NCI-H1048 (cell line): ENCODE data around the gene SPRR1B.
"Not testable (repeated sequence)": the region's sequence is repeated elsewhere in the genome, so short reads cannot be mapped to it uniquely, and the experiment has no call there.

ENCODE experiments used
- DNase-seq: peaks from one replicate; lab custom pipeline; 2025; lab: John Stamatoyannopoulos, UW

The SPRR1B gene

DNA sequence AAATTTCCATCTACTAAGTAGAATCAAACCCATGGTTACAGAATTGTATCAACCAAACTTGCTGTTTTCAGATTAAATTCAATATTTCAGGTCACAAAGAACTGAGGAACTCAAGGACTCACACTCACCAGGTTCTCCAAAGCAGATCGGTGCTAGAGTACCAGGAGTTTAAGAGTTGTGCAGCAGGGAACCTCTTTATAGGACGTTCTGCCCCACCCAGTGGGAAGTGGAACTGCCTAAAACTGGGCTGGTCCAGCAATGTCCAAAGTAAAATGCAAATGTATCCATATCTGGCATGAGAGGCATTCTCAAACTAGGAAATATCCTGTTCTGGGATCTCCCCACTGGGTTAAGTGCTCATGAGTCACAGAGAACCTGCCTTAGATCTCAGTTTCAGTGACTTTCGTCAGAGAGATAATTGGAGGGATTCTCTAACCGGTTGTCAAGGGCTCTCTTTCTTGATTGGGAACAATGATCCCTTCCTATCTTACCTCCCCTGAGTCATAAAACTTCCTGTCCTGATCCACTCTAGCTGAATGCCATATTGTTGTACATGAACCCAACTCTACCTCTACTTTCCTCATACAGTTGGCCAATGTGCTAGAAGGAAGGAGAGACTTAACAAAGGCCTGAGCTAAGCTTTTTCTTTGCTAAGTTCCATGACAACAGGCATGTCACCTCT is 10.1 kb downstream of the SPRR1B start, which contains the start of gene SPRR2D:
Gene SPRR2D, minus strand, starts transcription at position 171 of the 682 bp plus-strand sequence. CDS start 774 bp downstream, outside the sequence.
- DNase-seq, result no peak

DNA sequence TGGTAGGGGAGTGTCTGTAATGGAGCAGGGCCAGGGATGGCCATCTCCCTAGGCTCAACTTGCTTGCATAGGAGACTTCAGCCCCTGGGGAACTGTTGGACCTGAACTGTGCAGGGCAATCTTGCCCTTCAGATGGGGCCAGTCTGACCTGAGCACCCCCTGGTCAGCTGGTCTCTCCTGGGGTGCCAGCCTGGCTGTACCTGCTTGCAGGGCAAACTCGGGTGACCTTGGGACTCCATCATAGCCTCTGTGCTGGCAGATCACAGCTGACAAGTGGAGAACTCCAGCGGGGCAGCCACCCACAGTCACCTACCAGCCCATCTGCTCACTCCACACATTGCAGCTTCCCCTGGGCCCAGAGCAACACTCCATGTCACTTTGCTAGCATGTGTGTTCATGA is 18.2 kb downstream of the SPRR1B start:
- no peak for DNase-seq

DNA sequence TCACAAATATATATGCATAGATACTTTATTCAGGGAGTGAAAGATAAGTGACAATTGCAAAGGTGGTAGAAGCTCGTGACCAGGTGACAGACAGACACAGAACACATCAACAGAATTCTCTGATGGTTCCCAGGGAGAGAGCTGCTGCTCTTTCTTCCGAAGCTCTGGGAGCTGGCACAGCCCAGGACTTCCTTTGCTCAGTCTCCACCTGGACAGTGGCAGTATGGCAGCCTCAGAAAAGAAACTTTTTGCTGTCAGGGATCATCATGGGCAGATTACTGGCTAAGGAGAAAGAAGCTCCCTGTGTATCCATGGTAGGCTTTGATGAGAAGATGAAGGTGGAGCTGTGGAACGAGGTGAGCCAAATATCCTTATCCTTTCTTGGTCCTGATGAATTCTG is 25.1 kb downstream of the SPRR1B start:
- DNase-seq, result not testable (repeated sequence)

DNA sequence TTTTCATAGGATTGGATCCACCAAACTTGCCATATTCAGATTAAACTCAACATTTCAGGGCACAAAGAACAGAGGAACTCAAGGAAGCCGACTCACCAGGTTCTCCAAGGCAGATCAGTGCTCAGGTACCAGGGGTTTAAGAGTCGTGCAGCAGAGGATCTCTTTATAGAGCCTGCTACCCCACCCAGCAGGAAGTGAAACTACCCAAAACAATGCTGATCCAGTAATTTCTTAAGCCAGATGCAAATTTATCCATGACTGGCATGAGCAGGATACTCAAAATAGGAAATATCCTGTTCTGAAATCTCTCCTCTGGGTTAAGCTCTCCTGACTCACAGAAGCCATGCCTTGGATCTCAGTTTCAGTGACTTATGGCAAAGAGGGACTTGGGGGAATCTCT is 26.4 kb downstream of the SPRR1B start, which contains the start of gene SPRR2A:
Gene SPRR2A, minus strand, starts transcription at position 138 of the 400 bp plus-strand sequence. CDS start 777 bp downstream, outside the sequence.
- peak; percentile 37 for DNase-seq

DNA sequence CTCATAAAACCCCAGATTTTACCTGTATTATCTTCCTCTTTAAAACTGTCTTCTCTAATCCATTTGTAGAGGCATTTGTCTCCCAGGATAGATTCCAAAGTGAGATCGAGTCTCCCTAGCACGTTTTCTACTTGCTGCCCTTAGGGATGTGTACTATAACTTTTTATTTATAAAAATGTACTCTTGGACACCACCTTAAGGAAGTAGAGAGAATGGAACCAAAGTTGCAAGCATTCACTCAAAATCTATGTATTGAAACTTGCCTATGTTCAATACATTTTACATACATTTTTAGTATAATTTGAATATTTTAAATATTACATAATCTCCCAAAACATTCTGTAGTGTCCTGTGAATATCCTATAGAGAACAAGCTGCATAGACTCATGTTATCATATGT is 27.2 kb downstream of the SPRR1B start:
- no peak for DNase-seq

DNA sequence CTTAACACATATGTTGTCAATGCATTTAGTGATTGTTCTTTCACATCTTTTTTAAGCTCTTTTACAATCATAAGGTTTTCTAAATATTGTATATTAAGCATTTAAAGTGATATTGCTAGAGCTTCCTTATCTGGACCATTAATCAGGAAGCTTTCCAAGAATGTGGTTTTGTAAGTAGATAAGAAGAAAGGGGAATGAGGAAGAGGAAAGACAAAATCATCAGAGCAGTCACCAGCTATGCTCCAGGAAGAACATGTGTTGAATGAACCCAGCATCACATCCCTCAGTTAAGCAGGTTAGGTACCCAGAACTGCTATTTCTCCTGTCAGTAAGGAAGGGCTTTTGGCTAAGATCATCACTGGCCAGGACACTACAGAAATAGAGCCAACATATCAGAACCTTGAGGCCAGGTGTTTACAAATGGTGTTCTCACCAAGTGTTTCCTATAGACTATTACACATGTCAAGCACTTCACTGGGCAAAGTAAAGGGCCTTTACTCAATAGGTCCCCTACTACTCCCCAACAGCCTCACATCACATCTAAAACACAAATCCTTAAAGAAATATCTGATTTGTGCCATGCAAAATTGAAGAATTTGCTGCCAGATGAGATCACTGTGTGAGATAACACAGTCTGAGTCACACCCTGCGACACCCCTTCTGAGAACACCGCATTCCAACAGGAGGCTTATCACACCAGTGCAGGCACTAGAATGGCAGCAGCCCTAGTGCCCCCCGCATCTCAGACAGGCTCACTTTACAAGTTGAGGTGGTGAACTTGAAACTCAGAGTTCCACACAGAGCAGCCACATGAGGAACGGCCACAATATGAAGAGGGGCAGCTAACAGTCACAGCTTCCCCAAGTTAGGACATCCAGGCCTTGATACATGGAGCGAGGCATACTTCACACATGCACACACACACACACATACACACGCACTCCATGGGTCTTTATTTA is 28.1 kb downstream of the SPRR1B start:
- DNase-seq, result no peak

DNA sequence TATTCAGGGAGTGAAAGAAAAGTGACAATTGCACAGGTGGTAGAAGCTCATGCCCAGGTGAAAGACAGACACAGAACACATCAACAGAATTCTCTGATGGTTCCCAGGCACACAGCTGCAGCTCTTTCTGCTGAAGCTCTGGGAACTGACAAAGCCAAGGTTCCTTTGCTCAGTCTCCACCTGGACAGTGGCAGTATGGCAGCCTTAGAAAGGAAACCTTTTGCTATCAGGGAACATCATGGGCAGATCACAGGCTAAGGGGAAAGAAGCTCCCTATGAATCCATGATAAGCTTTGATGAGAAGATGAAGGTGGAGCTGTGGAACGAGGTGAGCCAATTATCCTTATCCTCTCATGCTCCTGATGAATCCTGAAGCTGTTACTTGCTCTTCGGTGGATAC is 39.2 kb downstream of the SPRR1B start:
- no peak for DNase-seq

DNA sequence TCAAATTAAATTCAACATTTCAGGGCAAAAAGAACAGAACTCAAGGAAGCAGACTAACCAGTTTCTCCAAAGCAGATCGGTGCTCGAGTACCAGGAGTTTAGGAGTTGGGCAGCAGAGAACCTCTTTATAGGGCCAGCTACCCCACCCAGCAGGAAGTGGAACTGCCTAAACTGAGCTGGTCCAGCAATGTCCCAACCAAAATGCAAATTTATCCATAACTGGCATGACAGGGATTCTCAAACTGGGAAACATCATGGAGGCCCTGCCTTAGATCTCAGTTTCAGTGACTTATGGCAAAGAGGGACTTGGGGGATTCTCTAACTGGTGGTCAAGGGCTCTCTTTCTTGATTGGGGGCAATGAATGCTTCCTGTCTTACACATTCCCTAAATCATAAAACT is 40.5 kb downstream of the SPRR1B start, which contains the start of gene SPRR2B:
Gene SPRR2B, minus strand, starts transcription at position 101 of the 400 bp plus-strand sequence. CDS start 772 bp downstream, outside the sequence.
- no peak for DNase-seq

DNA sequence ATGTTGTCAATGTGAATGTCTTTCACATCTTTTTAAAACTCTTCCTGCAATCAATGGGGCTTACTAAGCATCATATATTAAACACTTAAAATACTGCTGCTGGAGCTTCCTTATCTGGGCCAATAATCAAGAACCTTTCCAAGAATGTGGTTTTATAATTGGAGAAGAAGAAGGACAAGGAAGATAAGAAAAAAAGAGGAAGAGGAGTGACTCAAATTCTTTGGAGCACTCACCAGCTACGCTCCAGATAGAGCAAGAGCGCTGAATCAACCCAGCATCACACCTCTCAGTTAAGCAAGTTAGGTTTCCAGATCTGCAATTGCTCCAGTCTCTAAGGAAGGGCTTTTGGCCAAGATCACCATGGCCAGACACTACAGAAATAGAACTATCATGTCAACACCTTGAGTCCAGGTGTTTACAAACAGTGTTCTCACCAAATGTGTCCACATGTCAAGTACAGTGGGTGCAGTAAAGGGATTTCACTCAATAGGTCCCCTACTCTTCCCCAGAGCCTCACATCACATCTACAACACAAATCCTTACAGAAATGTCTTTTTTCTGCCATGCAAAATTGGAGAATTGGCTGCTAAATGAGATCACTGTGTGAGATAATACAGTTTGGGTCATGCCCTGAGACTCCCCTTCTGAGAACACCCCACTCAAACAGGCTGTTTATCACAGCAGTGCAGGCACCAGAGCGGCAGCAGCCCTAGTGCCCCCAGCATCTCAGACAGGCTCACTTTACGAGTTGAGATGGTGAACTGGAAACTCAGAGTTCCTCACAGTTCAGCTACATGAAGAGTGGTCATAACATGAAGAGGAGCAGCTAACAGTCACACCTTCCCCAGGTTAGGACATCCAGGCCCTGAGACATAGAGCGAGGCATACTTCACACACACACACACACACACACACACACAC is 42.1 kb downstream of the SPRR1B start:
- DNase-seq, result no peak

DNA sequence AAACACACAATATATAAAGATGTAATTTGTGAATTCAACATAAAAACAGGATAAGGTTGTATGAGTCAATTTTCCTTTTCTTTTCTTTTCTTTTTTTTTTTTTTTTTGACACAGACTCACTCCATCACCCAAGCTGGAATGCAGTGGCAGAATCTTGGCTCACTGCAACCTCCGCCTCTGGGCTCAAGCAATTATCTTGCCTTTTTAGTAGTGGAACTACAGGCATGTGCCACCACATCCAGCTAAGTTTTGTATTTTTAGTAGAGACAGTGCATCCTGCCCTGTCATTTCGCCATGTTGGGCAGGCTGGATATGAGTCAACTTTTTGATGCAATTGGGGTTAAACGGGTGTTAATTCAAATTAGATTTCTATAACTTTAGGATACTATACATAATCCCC is 50.7 kb downstream of the SPRR1B start:
- DNase-seq, result no peak
